RWPE2 (cell line): ENCODE data around the gene YJEFN3.

Experiments used
- ATAC-seq: fragments of 200-7000 bp; cut with Tn5 transposase; 3 replicates; pipeline ENCODE4 v1.9.1; 2021; ENCODE audit warnings: low read depth
- DNase-seq: peaks from one replicate; pipeline ENCODE4 v3.0.0-alpha.2; 2020; ENCODE audit warnings: low spot score
- H3K27ac ChIP-seq: fragments of 450-650 bp; 2 replicates; pipeline ENCODE4 v1.5.1; 2017; ENCODE audit warnings: mild to moderate bottlenecking; ENCODE audit not compliant: poor library complexity, severe bottlenecking
- H3K27me3 ChIP-seq: fragments of 250-450 bp; sonication (Bioruptor Pico); 2 replicates; pipeline ENCODE4 v1.5.1; 2021; ENCODE audit warnings: mild to moderate bottlenecking, moderate library complexity; ENCODE audit not compliant: insufficient read depth, poor library complexity, severe bottlenecking
- H3K36me3 ChIP-seq: fragments of 250-450 bp; sonication (Bioruptor Pico); 2 replicates; pipeline ENCODE4 v1.5.1; 2020; ENCODE audit warnings: low read depth, mild to moderate bottlenecking, moderate library complexity
- H3K4me1 ChIP-seq: fragments of 250-450 bp; sonication (Bioruptor Pico); 2 replicates; pipeline ENCODE4 v1.5.1; 2021; ENCODE audit warnings: mild to moderate bottlenecking, moderate library complexity; ENCODE audit not compliant: insufficient read depth, poor library complexity, severe bottlenecking
- H3K4me3 ChIP-seq: fragments of 250-450 bp; sonication (Bioruptor Pico); 2 replicates; pipeline ENCODE4 v1.5.1; 2021; ENCODE audit warnings: mild to moderate bottlenecking, moderate library complexity; ENCODE audit not compliant: severe bottlenecking
- H3K9me3 ChIP-seq: fragments of 250-450 bp; sonication (Bioruptor Pico); 2 replicates; pipeline ENCODE4 v1.5.1; 2021; ENCODE audit warnings: mild to moderate bottlenecking, moderate library complexity; ENCODE audit not compliant: severe bottlenecking
- TF ChIP-seq, protein P1 (sequence below): fragments of 450-650 bp; IDR thresholded peaks from one replicate; pipeline ENCODE4 v1.5.1; 2017; ENCODE audit warnings: mild to moderate bottlenecking, moderate library complexity; ENCODE audit not compliant: poor library complexity, severe bottlenecking

YJEFN3 gene

DNA sequence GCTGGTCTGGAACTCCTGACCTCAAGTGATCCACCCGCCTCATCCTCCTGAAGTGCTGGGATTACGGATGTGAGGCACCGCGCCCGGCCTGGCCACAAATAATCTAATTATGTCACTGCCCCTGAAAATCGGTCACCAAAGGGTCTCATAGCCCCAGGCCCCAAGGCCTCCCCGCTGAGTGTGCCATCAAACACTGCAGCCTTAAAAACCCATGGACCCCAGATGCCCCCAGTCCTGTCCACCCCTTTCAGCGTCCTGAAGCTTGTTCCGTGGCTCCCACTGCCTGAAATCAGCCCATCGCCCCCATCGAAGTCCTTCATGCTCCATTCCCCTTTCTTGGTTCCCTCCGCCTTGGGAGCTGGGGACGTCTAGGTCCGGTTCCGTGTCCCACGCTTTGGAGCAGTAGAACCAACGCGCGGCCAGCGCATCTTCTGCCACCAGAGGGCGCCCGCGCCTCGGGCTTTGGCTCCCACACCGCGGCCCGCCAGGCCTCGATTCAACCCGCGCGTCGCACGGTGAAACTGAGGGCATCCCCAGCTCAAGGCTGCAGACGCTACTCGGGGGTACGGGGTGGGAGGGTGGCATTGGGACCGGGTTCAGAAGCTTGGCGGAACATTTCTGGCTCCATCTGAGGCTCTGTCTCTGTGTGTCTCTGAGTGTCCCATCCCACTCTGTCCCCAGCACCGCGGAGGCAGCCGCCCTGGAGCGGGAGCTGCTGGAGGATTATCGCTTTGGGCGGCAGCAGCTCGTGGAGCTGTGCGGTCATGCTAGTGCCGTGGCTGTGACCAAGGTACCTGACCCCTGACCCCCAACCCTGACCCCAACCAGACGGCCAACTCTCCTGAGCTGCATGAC, 3.5 kb downstream of the YJEFN3 start:
- H3K27me3 ChIP-seq = no peaks in the 10 kb centered on the region
- TF ChIP-seq, protein P1, sequence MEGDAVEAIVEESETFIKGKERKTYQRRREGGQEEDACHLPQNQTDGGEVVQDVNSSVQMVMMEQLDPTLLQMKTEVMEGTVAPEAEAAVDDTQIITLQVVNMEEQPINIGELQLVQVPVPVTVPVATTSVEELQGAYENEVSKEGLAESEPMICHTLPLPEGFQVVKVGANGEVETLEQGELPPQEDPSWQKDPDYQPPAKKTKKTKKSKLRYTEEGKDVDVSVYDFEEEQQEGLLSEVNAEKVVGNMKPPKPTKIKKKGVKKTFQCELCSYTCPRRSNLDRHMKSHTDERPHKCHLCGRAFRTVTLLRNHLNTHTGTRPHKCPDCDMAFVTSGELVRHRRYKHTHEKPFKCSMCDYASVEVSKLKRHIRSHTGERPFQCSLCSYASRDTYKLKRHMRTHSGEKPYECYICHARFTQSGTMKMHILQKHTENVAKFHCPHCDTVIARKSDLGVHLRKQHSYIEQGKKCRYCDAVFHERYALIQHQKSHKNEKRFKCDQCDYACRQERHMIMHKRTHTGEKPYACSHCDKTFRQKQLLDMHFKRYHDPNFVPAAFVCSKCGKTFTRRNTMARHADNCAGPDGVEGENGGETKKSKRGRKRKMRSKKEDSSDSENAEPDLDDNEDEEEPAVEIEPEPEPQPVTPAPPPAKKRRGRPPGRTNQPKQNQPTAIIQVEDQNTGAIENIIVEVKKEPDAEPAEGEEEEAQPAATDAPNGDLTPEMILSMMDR = peak; percentile 94

DNA sequence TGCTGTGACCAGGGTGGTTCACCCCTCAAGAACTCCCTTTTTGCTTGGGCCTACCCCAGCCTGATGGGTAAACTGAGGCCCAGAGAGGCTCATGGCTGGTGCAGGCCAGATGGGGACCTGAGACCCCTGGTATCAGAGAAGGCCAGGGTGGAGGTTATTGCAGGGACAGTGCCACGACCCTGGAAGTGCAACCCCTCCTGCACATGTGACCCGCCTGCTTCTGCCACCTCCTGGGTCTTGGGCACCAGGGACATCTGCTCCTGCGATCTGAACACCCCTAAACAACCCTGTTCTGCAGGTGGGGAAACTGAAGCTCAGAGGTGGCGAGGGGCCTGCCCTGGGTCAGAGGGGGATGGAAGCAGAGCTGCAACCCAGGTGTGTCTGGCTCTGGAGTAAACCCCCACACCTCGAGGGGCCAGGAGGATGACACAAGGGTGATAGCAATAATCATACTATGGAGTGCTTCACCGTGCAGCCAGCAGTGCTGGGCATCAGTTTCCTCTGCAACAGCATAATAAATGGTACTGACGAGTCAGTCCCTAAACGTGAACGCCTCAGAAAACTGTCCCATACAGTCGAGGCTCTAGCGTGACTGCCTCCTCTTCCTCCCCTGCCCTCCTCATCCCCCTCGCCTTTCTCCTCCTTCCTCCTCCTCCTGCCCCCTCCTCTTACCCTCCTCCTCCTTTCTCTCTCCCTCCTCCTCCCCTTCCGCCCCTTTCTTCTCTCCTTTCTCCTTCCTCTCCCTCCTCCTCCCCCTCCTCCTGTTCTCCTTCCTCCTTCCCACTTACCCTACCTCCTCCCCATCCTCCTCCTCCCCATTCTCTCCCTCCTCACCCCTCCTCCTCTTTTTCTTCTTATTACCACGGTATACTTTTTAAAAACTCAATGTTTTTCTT, 4.3 kb downstream of the YJEFN3 start:
- no peaks in the 10 kb centered on the region for H3K36me3 ChIP-seq
- DNase-seq (no peak), ATAC-seq (no peak)
- no peak overlapping the region for H3K27ac ChIP-seq
- H3K27me3 ChIP-seq = peaks cover 8% of the 10 kb centered on the region
- TF ChIP-seq, protein P1 = no peak
- no peaks in the 10 kb centered on the region for H3K9me3 ChIP-seq
- H3K4me3 ChIP-seq = no peak overlapping the region
- H3K4me1 ChIP-seq = no peaks in the 10 kb centered on the region

More for the DNA sequence above, 3.5 kb downstream of the YJEFN3 start:
- no peak overlapping the region for H3K27ac ChIP-seq
- peak; percentile 64 for ATAC-seq
- peaks cover 6% of the 10 kb centered on the region for H3K36me3 ChIP-seq
- DNase-seq = peak; percentile 72
- no peaks in the 10 kb centered on the region for H3K4me1 ChIP-seq
- no peaks in the 10 kb centered on the region for H3K9me3 ChIP-seq
- H3K4me3 ChIP-seq = no peak overlapping the region

DNA sequence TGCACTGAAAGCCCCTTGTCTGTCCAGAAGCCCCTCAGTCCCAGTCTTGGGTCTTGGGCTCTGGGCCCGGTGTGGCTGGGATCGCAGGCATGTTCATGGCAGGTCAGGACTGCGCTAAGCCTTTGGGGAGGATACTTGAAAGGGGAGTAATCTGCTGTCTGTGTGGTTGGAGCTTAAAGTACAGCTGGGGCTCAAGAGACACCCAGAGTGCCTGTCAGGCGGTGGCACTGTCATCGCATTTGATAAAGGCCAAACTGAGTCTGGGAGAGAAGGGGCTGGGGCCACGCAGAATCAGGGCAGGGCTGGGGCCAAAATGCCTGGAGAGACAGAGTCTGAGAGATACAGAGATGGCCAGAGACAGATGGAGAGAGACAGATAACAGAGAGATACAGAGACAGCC, 5.1 kb downstream of the YJEFN3 start:
- no peaks in the 10 kb centered on the region for H3K9me3 ChIP-seq
- ATAC-seq = no peak
- DNase-seq = no peak
- H3K27ac ChIP-seq = no peak overlapping the region
- TF ChIP-seq, protein P1 = no peak
- H3K4me1 ChIP-seq = no peaks in the 10 kb centered on the region
- H3K4me3 ChIP-seq = no peak overlapping the region
- H3K36me3 ChIP-seq = no peaks in the 10 kb centered on the region
- H3K27me3 ChIP-seq = peaks cover 16% of the 10 kb centered on the region

DNA sequence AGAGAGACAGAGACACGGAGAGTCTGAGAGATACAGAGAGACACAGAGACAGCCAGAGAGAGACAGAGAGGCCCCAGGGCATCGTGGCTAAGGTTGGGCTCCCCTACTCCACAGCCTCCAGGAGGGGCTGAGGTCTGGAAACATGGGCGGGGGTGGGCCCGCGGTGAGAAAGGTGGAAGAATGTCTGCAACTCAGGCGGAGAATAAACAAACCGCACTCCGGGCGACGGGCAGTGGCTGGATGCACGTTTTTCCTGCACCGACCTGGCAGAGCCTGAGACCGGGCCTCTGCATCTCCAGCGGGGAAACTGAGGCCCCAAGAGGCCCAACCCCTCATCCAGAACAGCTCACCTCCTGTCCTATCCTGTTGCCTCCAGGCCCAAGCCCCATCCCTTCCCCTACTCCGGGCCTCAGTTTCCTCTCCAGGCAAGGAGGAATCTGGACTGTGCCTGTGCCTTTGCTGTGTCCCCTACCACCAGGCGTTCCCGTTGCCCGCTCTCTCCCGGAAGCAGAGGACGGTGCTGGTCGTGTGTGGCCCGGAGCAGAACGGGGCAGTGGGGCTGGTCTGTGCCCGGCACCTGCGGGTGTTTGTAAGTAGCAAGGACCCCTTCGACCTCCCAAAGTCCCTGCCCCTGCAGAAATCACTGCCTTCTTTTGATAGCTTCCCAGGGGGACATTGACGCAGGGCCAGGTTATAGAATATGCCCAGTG, 6.0 kb downstream of the YJEFN3 start:
- H3K36me3 ChIP-seq = no peaks in the 10 kb centered on the region
- no peak overlapping the region for H3K4me3 ChIP-seq
- DNase-seq = peak; percentile 61
- H3K27me3 ChIP-seq = peaks cover 18% of the 10 kb centered on the region
- TF ChIP-seq, protein P1 = no peak
- no peaks in the 10 kb centered on the region for H3K9me3 ChIP-seq
- ATAC-seq = no peak
- H3K27ac ChIP-seq = no peak overlapping the region
- no peaks in the 10 kb centered on the region for H3K4me1 ChIP-seq
